Measurements from ENCODE around the gene DST. TPM values are rescaled to one million over a fixed set of nuclear protein-coding genes. Genes with fewer than 3 reads are reported as not detected.
A peak's percentile ranks its signal among the peaks of the same experiment; 100 is the strongest.

DST gene
- total RNA-seq, 1 donor: 573 TPM

GRCh38 chr6:56541030-56541600, 101.6 kb downstream of the DST start:
- peaks cover 26% of the 10 kb centered on the region for H4K20me1 ChIP-seq (ENCODE audit: insufficient read depth, low read length)
- peaks cover 57% of the 10 kb centered on the region for H3K4me1 ChIP-seq (ENCODE audit: insufficient read depth, low read length)
- peaks cover 84% of the 10 kb centered on the region for H3K79me2 ChIP-seq (ENCODE audit: insufficient read depth, low read length)
- H3K4me2 ChIP-seq (ENCODE audit: insufficient read depth, low read length): peak overlapping the region; percentile 96
- H3K27ac ChIP-seq (ENCODE audit: low read depth, low read length): peak overlapping the region; percentile 84
- no peaks in the 10 kb centered on the region for H3K9me3 ChIP-seq (ENCODE audit: low read depth, low read length)
- peak overlapping the region; percentile 75 for H3K4me3 ChIP-seq (ENCODE audit: insufficient read depth, low read length)
- DNase-seq (ENCODE audit: insufficient read length, low spot score, missing footprints): no peak
- H3K36me3 ChIP-seq (ENCODE audit: insufficient read depth, low read length): peaks cover 5% of the 10 kb centered on the region
- H3K27me3 ChIP-seq (ENCODE audit: insufficient read depth, low read length): no peaks in the 10 kb centered on the region
- TF ChIP-seq CTCF (IDR thresholded peaks at IDR 0.05; ENCODE audit: extremely low read depth, low read depth, low read length): no peak
- H2AFZ ChIP-seq (ENCODE audit: low read length): no peak overlapping the region

GRCh38 chr6:56540232-56541029, 102.3 kb downstream of the DST start:
- TF ChIP-seq CTCF (IDR thresholded peaks at IDR 0.05; ENCODE audit: extremely low read depth, low read depth, low read length): no peak
- Histone ChIP-seq H4K20me1 (ENCODE audit: insufficient read depth, low read length) (peaks cover 26% of the 10 kb centered on the region), H3K79me2 (ENCODE audit: insufficient read depth, low read length) (peaks cover 80% of the 10 kb centered on the region), H3K4me3 (ENCODE audit: insufficient read depth, low read length) (peak overlapping the region; percentile 75), H2AFZ (ENCODE audit: low read length) (no peak overlapping the region), H3K27ac (ENCODE audit: low read depth, low read length) (peak overlapping the region; percentile 84), H3K36me3 (ENCODE audit: insufficient read depth, low read length) (peaks cover 12% of the 10 kb centered on the region), H3K9me3 (ENCODE audit: low read depth, low read length) (no peaks in the 10 kb centered on the region), H3K4me2 (ENCODE audit: insufficient read depth, low read length) (peak overlapping the region; percentile 96), H3K27me3 (ENCODE audit: insufficient read depth, low read length) (no peaks in the 10 kb centered on the region), H3K4me1 (ENCODE audit: insufficient read depth, low read length) (peaks cover 57% of the 10 kb centered on the region)
- DNase-seq (ENCODE audit: insufficient read length, low spot score, missing footprints): peak; percentile 41

GRCh38 chr6:56539527-56540105, 103.1 kb downstream of the DST start:
- peaks cover 77% of the 10 kb centered on the region for H3K79me2 ChIP-seq (ENCODE audit: insufficient read depth, low read length)

More at GRCh38 chr6:56539527-56540105, 103.1 kb downstream of the DST start:
- Histone ChIP-seq H3K36me3 (ENCODE audit: insufficient read depth, low read length) (peaks cover 18% of the 10 kb centered on the region), H3K4me2 (ENCODE audit: insufficient read depth, low read length) (peak overlapping the region; percentile 96), H4K20me1 (ENCODE audit: insufficient read depth, low read length) (peaks cover 20% of the 10 kb centered on the region), H2AFZ (ENCODE audit: low read length) (no peak overlapping the region), H3K9me3 (ENCODE audit: low read depth, low read length) (no peaks in the 10 kb centered on the region), H3K4me3 (ENCODE audit: insufficient read depth, low read length) (no peak overlapping the region), H3K27ac (ENCODE audit: low read depth, low read length) (peak overlapping the region; percentile 29), H3K4me1 (ENCODE audit: insufficient read depth, low read length) (peaks cover 54% of the 10 kb centered on the region), H3K27me3 (ENCODE audit: insufficient read depth, low read length) (no peaks in the 10 kb centered on the region)
- DNase-seq (ENCODE audit: insufficient read length, low spot score, missing footprints): no peak
- no peak for TF ChIP-seq CTCF (IDR thresholded peaks at IDR 0.05; ENCODE audit: extremely low read depth, low read depth, low read length)
